HG03039 (cell line): Measurements from ENCODE around the gene INPP5E.

Experiments
- ATAC-seq: cut with Tn5 transposase; IDR thresholded peaks from one replicate; pipeline ENCODE4 v1.9.1; 2021; ENCODE audit warnings: mild to moderate bottlenecking, moderate library complexity; ENCODE audit not compliant: unreplicated experiment

Gene INPP5E

DNA sequence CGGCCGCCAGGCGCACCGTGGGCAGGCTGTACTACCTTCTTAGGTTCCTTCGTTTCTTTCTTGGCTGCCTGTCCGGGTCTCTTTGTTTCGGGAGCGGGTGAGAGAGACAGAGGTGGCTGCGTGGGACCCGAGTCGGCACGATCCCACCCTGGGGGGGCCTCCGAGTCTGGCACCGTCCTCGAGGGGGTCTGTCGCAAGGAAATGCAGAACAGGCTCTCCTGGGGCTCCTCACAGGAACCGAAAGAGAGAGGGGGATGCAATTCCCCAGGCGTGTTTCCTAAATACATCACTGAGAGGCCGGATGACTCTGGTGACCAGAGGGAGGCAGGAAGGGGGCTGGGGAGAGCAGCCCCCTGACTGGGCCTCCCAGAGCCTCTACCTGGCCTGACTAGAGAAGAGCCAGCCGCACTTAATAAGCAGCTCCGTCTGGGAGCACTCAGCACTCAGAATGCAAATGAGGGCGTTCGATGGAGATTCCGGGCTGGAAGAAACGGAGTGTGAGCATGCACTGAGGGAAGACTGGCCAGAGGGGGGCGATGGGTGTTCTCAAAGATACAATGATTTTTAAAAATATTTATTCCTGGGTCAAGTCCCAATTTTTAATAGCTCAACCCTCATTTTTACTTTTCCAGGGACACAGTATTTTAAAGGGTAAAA, 11.7 kb upstream of the INPP5E start:
- no peak for ATAC-seq

DNA sequence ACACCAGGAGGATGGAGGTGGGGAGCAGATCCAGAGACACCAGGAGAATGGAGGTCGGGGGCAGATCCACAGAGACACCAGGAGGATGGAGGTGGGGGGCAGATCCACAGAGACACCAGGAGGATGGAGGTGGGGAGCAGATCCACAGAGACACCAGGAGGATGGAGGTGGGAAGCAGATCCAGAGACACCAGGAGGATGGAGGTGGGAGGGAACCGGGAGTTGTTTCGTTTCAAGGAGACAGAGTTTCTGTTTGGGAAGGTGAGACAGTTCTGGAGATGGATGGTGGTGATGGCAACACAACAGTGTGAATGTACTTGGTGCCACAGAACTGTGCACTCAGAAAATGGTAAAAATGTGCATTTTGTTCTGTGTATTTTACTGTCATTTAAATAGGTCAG, 9.0 kb upstream of the INPP5E start:
- ATAC-seq, result no peak

- ATAC-seq, result no peak
Measured at GRCh38 chr9:136447173-136447778, 7.6 kb upstream of the INPP5E start.

GRCh38 chr9:136445799-136446198, 6.2 kb upstream of the INPP5E start:
- ATAC-seq, result no peak

DNA sequence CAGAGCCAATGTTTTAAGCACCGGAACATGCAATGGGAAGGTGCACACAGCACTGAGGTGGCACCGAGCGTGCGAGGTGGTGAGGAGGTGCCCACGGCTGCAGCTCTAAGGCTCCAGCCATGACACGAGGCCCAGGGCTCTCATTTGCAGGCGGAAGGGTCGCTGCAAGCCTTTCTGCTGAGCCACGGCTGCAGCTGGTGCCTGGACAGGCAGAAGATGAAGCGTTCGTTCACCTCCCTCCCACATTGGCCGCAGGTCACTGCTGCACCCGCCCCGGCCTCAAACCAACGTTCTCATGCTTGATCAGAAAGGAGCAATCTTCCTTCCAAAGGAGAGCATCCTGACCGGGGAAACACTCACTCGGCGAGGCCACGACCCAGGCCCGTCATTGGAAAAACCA, 4.5 kb upstream of the INPP5E start:
- ATAC-seq, result no peak

DNA sequence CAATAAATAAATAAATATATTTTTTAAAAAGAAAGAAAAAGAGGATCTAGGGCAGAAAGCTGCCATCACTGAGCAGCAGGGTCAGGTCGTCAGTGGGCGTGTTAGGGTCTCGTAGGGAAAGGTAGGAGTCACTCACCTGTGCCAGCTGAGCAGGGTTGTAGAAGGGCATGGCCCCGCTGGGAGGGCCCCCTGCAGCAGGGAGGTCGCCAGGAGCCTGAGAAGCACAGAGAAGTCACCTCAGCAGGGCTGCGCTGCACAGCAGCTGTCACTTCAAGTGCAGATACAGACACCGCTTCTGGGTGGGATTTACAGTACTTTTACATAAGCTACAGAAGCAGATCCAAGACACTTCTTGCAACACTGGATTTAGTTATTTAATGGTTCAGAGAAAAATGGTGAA, 4.0 kb upstream of the INPP5E start:
- no peak for ATAC-seq

GRCh38 chr9:136443087-136443486, 3.4 kb upstream of the INPP5E start:
- ATAC-seq, result no peak

- ATAC-seq, result no peak
Measured at GRCh38 chr9:136442265-136442664, 2.6 kb upstream of the INPP5E start.

DNA sequence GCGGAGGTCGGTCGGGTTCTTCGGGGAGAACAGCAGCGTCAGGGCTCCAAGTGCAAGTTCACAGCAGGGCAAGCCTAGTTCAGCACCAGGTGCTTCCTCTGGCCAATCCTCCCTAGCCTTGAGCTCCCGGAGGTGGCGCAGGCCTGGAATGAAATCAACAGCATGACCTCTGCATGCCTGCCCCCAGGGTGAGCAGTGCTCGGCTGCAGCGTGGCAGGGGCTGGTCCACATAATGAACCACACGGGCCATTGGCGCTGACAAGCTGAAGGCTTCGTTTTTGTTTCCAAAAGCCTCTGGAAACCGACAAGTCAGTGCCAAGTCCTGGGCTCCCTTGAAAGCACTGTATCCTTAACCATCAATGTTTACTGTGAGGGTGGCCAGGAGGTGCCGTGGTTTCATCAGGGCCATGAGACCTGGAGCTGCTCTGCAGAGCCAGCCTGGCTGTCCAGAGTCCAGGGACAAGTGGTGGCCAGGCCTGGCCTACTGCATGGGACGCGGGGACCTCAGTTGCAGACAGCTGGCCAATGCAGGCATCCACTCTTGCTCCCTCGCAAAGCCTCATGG, 2.1 kb upstream of the INPP5E start:
- no peak for ATAC-seq

DNA sequence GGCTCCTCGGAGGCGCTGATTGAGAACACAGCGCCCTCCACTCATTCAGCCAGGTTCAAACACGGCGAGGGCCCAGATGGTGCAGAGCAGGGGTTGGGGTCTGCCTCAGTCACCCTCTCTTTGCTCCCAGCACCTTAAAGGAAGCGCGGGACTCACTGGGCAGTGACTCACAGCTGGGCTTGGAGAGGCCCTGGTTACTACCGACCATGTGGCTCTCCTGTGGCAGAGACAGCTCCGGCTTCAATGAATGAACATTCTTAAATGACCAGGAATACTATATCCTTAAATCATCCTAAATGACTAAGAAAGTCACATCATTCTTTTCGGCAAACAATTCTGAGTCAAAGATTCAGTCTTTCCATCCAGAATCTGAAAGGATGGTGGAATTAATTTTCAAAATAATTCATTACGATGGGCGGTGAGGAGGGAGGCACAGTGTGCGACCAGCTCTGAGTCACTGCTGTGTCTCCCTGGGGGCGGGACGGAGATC, 1.6 kb upstream of the INPP5E start:
- no peak for ATAC-seq

DNA sequence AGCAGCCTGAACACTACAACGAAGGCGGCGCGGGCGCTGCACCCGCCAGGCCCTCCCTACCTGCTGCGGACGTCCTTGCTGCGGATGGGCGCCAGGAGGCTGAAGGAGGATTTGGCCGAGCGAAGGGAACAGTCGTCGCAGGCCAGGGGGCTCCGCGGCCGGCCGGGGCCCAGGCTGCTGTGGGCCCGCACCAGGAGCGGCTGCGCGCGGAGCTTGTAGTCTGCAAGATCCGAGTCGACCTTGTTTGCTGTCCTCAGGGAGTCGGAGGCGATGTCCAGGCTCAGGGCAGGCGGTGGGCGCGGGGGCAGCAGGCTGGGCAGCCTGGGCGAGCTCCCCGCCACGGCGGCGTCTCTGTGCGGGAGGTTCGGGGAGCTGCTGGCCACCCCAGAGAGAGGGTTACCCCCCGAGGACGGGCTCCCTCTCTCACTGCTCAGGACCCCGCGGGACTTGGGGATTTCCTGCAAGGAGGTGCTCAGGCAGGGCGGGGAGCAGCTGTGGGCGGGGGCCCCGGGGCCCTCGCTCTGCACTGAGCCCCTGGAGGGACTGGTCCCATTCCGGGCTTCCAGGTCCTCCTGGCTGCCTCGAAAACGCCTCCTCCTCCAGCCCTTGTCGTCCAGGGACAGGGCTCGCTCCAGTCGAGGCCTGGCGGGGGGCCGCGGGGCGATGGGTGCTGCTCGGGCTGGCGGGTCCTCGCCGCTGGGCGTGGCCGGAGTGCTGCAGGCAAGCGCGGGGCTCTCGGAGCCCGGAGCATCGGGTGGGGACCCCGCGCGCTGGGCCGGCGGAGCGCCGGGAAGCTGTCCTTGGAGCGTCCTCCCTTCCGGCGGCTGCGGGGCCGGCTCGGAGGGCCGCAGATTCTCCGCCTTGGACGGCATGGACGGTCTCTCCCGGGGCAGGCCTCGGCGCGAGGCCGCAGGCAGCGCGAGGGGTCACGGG, 831 bp downstream of the INPP5E start:
- ATAC-seq, result peak; percentile 32

GRCh38 chr9:136437839-136438547, 1.7 kb downstream of the INPP5E start:
- ATAC-seq, result no peak

GRCh38 chr9:136437430-136437829, 2.2 kb downstream of the INPP5E start:
- ATAC-seq, result no peak

DNA sequence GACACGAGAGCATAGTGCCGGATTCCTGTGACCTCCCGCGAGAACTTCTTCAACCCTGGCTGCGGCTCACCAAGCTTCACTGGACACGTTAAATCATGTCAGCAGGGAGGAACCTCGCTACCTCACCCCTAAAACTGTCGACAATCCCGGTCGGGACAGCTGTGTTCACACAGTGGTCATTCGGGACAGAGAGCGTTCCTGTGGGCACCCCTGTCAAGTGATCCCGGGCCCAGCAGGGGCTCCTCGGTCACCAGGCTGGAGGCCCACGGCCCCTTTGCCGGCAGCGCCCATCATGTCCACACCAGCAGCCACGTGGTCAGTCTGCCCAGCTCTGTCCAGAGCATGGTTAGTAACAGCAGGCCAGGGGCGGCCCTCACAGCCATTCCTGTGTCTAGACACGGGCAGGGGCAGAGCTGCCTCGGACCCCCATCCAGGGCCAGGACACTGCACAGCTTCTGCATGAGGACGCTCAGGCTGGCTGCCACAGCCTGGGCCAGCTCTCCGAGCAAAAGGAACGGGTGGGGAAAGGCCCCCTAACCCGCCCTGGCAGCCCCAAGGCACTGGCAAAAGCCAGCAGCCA, 3.5 kb downstream of the INPP5E start:
- ATAC-seq, result no peak

DNA sequence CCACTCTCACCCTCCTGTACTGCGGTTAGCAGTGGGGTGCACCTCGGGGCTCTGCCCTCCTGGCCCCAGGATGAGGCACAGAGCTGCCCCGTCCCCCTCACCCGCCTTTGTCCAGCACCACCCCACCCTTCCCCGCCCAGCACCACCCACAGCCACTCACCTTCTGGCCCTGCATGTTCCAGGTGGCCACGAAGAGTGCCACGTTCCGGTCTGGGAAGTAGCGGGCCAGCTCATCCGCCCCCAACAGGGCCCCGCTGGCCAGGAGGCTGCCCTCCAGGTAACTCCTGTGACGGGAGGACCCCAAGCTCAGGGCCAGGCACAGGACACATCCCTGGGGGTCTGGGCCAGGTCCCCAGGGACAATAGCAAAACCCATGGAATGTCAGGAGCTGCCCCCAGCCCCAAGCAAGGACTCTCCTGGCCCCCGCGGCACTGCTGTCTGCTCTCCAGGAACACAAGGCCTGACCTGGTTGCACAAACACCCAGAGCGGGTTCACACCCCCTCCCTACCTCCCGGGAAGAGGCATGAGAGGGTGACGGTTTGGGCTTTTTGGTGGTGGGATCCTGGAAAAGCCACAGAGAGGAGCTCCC, 5.0 kb downstream of the INPP5E start:
- ATAC-seq, result no peak

DNA sequence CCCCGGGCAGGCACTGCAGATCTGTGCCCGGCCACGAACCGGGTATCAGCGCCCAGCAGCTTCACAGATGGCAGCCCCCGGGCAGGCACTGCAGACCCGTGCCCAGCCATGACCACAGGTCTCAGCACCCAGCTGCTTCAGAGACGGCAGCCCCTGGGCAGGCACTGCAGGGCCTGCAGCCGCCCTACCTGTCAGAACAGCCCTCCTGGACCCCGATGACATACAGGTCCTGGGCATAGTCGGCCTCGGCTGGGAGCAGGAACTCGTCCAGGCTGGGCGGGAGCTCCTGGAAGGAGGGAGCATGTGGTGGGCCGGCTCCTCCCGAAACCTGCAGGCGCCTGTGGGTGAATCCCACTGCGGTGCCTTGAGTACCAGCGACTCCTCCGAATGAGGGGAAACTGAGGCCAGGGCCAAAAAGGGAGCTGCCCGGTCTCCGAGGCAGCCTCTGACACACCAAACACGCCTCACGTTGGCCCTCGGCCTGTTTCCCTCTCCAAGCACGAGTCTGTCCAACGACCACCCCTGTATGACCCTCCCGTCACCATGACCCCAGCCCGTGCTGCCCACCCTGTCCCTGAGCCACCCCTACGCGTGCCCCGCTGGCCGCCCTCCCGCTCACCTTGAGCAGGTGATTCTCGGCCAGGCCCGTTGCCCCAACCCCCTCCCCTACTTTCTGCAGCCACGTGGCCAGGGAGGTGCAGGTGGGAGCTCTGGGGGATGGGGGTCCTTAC, 5.6 kb downstream of the INPP5E start:
- no peak for ATAC-seq

DNA sequence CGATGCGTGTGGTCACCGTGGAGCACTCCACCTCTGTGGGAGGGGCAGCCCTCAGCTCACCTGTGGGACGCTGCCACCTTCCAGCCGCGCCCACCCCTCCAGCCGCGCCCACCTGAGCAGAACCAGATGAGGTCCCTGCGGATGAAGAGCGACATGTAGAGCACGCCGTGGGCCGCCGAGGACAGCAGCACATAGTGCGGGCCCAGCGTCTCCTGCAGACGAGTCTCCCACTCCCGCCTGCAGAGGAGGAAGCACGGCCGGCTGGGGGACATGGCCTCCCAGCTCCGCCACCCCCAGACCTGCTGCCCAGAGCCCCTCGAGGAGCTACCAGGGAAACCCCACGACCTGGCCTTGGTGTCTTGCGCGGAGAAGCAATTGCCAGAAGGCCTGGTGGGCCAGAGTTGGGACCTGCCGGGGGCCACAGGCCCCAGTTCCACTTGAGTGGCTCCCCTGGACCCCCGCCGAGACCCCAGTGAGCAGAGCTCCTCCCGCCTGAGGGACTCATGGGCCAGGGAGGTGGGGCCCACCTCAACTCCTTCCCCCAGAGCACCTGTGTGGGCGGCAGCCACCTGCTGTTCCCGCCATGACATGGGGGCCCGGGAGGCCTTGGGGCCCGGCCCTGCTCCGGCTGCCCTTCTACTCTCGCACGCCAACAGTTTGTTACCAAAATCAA, 6.5 kb downstream of the INPP5E start:
- ATAC-seq, result no peak

DNA sequence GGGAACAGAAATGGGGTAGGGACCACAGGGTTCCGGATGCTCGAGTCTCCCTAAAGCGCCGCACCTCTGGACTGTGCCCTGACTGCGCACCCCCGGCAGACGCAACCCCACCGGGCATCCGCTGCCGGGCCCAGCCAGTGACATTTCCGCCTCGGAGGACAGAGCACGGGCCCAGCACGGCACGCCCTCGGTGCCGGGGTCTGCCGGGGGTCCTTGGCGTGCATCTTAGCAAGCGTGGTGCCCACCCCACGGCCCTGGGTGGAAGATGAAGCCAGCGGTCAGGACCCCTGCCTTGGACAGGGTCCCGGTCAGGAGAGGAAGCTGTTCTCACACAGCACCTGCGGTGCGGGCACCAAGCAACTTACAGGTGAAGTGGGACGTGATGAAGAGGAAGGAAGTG, 7.1 kb downstream of the INPP5E start:
- no peak for ATAC-seq
